ENCODE results near the gene SFTPD.

SFTPD gene

GRCh38 chr10:79979976-79980687 is 31.2 kb upstream of the SFTPD start:
- no peak for DNase-seq (ENCODE audit: low read depth in 1 of 2, low spot score in 1 of 2)
- no peak overlapping the region for H3K27ac ChIP-seq (replicated peaks)

GRCh38 chr10:79979310-79979975 is 30.5 kb upstream of the SFTPD start:
- Histone ChIP-seq H3K27me3 (ENCODE audit: insufficient read depth, poor library complexity, severe bottlenecking) (peaks cover 3% of the 10 kb centered on the region), H3K4me3 (replicated peaks; ENCODE audit: insufficient read depth, low read length) (no peak overlapping the region), H3K27ac (replicated peaks) (no peak overlapping the region)
- DNase-seq (ENCODE audit: low read depth in 1 of 2, low spot score in 1 of 2), result no peak
- TF ChIP-seq, protein P1, sequence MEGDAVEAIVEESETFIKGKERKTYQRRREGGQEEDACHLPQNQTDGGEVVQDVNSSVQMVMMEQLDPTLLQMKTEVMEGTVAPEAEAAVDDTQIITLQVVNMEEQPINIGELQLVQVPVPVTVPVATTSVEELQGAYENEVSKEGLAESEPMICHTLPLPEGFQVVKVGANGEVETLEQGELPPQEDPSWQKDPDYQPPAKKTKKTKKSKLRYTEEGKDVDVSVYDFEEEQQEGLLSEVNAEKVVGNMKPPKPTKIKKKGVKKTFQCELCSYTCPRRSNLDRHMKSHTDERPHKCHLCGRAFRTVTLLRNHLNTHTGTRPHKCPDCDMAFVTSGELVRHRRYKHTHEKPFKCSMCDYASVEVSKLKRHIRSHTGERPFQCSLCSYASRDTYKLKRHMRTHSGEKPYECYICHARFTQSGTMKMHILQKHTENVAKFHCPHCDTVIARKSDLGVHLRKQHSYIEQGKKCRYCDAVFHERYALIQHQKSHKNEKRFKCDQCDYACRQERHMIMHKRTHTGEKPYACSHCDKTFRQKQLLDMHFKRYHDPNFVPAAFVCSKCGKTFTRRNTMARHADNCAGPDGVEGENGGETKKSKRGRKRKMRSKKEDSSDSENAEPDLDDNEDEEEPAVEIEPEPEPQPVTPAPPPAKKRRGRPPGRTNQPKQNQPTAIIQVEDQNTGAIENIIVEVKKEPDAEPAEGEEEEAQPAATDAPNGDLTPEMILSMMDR (IDR thresholded peaks at IDR 0.05; ENCODE audit: insufficient read depth, low read length), result no peak
- TF ChIP-seq, protein P2, sequence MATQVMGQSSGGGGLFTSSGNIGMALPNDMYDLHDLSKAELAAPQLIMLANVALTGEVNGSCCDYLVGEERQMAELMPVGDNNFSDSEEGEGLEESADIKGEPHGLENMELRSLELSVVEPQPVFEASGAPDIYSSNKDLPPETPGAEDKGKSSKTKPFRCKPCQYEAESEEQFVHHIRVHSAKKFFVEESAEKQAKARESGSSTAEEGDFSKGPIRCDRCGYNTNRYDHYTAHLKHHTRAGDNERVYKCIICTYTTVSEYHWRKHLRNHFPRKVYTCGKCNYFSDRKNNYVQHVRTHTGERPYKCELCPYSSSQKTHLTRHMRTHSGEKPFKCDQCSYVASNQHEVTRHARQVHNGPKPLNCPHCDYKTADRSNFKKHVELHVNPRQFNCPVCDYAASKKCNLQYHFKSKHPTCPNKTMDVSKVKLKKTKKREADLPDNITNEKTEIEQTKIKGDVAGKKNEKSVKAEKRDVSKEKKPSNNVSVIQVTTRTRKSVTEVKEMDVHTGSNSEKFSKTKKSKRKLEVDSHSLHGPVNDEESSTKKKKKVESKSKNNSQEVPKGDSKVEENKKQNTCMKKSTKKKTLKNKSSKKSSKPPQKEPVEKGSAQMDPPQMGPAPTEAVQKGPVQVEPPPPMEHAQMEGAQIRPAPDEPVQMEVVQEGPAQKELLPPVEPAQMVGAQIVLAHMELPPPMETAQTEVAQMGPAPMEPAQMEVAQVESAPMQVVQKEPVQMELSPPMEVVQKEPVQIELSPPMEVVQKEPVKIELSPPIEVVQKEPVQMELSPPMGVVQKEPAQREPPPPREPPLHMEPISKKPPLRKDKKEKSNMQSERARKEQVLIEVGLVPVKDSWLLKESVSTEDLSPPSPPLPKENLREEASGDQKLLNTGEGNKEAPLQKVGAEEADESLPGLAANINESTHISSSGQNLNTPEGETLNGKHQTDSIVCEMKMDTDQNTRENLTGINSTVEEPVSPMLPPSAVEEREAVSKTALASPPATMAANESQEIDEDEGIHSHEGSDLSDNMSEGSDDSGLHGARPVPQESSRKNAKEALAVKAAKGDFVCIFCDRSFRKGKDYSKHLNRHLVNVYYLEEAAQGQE (IDR thresholded peaks at IDR 0.05; ENCODE audit: insufficient replicate concordance, low read depth), result no peak
- TF ChIP-seq POLR2AphosphoS5 (IDR thresholded peaks at IDR 0.05; ENCODE audit: low read depth), result no peak
- no peak for TF ChIP-seq GABPA (IDR thresholded peaks at IDR 0.05; ENCODE audit: low read depth)
- TF ChIP-seq SPI1 (IDR thresholded peaks at IDR 0.05; ENCODE audit: borderline replicate concordance, low read depth), result no peak

More at GRCh38 chr10:79979976-79980687, 31.2 kb upstream of the SFTPD start:
- TF ChIP-seq, protein P1 (IDR thresholded peaks at IDR 0.05; ENCODE audit: insufficient read depth, low read length), result no peak
- TF ChIP-seq, protein P2 (IDR thresholded peaks at IDR 0.05; ENCODE audit: insufficient replicate concordance, low read depth), result no peak
- TF ChIP-seq SPI1 (IDR thresholded peaks at IDR 0.05; ENCODE audit: borderline replicate concordance, low read depth) (no peak), GABPA (IDR thresholded peaks at IDR 0.05; ENCODE audit: low read depth) (no peak), POLR2AphosphoS5 (IDR thresholded peaks at IDR 0.05; ENCODE audit: low read depth) (no peak)
- H3K27me3 ChIP-seq (ENCODE audit: insufficient read depth, poor library complexity, severe bottlenecking), result peaks cover 3% of the 10 kb centered on the region
- H3K4me3 ChIP-seq (replicated peaks; ENCODE audit: insufficient read depth, low read length), result no peak overlapping the region

- no peak for TF ChIP-seq POLR2AphosphoS5 (IDR thresholded peaks at IDR 0.05; ENCODE audit: low read depth)
- TF ChIP-seq GABPA (IDR thresholded peaks at IDR 0.05; ENCODE audit: low read depth), result no peak
- TF ChIP-seq, protein P2 (IDR thresholded peaks at IDR 0.05; ENCODE audit: insufficient replicate concordance, low read depth), result no peak
- no peak for TF ChIP-seq SPI1 (IDR thresholded peaks at IDR 0.05; ENCODE audit: borderline replicate concordance, low read depth)
- TF ChIP-seq, protein P1 (IDR thresholded peaks at IDR 0.05; ENCODE audit: insufficient read depth, low read length), result no peak
- Histone ChIP-seq H3K27me3 (ENCODE audit: insufficient read depth, poor library complexity, severe bottlenecking) (no peaks in the 10 kb centered on the region), H3K27ac (replicated peaks) (no peak overlapping the region), H3K4me3 (replicated peaks; ENCODE audit: insufficient read depth, low read length) (no peak overlapping the region)
- DNase-seq (ENCODE audit: low read depth in 1 of 2, low spot score in 1 of 2), result no peak
Measured at GRCh38 chr10:79976999-79977398, 28.1 kb upstream of the SFTPD start.

Measured in HL-60 (cell line).